NT2/D1 (cell line): ENCODE results near the gene MRPL24.

Source experiments
- YY1 ChIP-seq: IDR thresholded peaks from 2 replicates; pipeline ENCODE4 v1.6.1; 2011; ENCODE audit not compliant: insufficient read length, insufficient read depth
- ZNF274 ChIP-seq: IDR thresholded peaks from 2 replicates; pipeline ENCODE4 v1.6.1; 2011; ENCODE audit warnings: mild to moderate bottlenecking, low read depth, low read length

DNA sequence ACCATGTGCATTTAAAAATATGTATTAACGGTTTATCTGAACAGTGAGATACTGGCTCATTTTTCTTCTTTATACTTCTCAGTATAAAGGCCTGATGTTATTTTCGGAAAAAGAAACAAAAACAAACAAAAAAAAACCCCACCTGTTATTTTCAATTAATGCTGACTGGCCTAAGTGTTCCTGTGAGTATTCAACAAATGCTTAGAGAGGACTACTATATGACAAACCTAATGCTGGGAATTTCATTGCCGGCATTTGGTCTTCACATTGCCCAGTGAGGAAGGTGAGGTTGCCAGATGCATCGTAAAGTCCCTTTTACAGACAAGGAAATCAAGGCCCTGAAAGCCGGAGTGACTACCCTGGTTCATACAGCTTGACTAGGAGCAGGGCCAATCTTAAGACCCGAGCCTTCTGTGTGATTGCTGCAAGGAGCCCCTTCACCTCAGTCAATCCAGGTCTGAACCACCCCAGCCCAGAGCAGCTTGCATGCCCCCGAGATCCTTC, 599 bp downstream of the MRPL24 start:
- TF ChIP-seq YY1 (no peak), ZNF274 (no peak)
